Activated gamma-delta T cell (primary cell): ENCODE results near the gene IQGAP2.
"Not testable (repeated sequence)": the region's sequence is repeated elsewhere in the genome, so short reads cannot be mapped to it uniquely, and the experiment has no call there.

Source experiments
- DNase-seq: peaks from one replicate; lab custom pipeline; 2025; lab: John Stamatoyannopoulos, UW

Gene IQGAP2

DNA sequence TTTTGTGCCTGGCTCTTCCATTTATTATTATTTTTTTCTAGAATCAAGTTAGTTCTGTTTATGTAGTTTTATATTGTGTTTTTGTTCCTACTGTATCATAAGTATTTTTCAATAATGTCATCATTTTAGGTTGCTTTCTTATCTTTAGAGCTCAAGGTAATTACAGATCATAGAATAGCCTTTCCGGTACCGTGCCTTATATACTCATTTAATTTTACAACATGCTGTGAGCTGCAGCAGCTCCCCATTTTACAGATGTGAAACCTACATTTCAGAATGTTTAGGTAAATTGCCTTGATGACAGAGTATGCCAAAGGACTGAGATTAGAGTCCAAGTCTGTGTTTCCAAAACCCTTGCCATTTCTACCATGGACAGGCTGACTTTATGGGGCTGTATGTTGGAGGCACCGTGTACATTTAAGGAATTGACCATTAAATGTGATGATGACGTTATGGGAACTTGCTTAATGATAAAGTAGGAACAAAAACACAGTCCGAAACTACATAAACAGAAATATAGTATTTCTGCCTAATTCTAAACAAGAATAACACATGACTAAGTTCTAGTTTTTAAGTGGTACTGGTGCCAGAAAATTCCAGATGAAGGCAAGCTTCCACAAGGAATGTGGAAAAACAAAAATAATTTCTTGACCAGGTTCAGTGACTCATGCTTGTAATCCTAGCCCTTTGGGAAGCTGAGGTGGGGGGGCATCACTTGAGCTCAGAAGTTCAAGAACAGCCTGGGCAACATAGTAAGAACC is 97.7 kb downstream of the IQGAP2 start:
- no peak for DNase-seq

DNA sequence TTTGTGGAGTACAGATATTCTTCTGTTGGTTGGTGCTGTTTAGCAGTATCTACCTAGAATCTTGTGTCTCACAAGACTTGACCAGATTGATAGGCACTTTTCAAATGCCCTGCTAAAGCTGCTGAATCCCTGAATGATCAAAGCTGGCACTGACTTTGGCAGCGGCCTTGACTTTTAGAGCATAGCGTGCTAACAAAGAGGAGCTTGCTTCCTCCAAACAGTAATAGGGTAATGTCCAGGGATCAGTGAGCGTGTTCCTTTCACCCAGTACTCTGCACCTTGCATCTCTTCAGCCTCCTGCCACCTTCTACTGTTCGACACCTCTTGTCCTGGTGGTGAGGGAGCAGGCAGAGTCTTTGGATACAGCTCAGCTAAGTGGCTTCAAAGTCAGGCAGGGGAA is 100.8 kb downstream of the IQGAP2 start:
- DNase-seq = no peak

DNA sequence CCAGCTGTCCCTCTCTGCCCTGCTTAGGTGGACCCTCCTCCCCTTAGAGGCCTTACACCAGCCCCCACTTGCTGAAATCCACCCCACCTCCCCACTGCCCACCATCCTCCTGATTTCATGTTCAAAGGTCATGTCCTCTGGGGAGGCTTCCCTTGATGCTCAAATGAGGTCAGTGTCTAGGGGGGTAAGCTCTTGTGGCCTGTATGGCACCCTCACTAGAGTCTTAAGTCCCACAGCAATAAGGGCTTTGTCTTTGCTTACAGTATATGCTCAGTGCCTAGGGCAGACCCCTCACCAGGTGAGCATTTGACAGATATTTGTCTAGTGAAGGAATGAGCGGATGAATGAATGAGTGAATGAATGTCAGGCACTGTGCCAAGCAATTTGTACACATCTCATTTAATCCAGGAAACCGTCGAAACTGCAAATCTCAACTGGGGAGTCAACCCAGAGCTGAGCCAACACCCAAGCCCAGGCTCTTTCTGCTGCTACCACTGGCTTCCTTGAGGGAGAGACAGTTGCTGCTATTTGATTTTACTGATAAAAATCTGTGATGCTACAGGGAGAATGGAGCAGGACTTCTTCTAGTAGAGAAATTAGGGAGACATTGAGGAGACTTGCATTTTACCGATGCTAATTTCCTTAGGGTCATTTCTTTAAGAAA is 101.9 kb downstream of the IQGAP2 start:
- no peak for DNase-seq

DNA sequence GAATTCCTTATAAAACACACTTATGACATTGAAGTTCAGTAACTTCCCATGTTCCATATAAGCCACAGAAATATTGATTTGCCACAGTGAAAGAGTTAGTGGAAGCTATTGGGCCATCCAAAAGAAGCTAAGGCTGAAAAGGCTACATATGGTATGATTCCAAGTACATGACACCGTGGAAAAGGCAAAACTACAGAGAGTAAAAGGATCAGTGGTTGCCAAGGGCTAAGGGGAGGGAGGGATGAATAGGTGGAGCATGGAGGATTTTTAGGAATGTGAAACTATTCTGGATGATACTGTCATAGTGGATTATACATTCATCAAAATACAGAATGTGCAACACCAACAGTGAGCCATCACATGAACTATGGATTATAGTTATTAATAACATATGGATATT is 110.4 kb downstream of the IQGAP2 start:
- DNase-seq = no peak

DNA sequence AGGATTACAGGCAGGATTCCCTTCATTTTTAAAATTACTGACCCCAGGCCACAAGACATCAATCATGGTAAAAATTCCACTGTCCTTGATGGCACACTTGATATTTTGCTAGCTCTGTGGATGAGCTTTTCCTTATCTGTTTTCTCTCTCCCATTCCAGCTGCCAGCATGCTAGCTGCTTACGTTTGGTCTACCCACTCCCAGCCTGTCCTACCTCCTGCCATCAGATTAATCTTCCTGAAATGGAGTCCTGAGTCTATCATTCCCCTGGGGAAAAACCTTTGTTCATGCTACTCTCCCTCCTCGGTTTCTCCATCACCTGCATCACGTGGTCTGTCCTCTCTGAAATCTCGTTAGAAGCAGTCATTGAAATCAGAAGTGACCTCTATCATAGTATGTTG is 111.2 kb downstream of the IQGAP2 start:
- DNase-seq = no peak

DNA sequence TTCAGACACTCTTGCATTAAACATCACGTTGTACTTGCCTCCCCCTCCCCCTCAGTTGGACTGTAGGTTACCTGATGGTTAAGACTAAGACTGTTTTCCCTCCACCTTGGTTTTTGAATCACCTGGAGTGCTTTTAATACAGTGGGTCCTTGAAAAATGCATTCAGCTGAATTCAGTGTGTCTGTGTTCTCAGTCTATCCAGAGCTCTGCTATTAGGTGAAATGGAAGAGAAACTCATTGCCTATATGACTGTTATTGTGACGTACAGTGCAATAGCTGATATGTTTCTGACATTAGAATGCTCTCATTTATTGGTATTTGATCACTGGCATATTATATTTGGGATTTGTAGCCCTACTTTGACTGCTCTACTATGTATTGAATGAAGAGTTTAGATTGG is 111.6 kb downstream of the IQGAP2 start:
- no peak for DNase-seq

DNA sequence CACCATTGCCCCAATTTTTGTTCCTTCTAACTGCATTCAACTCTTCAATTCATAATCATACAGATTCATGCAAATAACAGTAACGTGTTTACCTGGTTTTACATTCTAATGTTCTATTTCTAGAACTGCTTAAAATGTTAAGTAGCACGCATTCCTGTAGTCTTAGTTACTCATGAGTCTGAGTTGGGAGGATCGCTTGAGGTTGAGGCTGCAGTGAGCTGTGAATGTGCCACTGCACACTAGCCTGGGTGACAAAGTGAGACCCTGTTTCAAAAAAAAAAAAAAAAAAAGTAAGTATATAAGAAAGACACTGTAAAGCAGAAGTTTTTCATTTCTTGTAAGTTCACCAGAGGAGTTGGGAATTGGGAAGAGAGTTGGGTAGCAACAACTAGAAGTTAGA is 114.2 kb downstream of the IQGAP2 start:
- no peak for DNase-seq

DNA sequence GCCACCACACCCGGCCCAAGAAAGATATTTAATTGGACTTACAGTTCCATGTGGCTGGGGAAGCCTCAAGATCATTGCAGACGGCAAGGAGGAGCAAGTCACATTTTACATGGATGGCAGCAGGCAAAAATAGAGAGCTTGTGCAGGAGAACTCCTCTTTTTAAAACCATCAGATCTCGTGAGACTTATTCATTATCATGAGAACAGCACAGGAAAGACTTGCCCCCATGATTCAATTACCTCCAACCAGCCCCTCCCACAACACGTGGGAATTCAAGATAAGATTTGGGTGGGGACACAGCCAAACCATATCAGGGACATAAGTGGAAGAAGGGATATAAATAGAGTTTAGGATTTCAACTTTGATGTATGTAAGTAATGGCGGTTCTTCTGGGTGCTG is 115.2 kb downstream of the IQGAP2 start:
- DNase-seq = not testable (repeated sequence)

DNA sequence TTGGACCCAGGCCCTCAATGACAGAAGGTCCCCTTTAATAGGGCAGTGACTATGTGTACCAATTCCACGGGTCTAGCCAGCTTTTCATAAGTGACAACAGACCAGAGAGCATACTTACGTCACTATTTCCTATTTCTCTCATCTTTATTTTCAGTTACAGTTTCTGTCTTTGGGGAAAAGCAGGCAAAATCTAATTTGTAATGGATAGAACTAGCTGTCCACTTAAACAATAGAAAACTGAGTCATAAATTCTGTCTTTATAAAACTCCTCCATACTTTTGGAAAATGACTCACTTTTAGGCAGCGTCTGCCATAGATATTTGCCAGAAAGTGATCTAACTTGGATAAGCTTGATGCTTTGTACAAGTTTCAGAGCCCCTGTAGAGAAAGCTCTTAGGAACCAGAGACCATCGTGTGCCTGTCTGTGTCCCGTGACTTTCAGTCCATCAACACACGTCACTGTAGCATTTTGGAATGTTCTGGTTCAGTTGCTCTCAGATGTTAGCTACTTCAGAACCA is 118.2 kb downstream of the IQGAP2 start:
- DNase-seq = no peak

DNA sequence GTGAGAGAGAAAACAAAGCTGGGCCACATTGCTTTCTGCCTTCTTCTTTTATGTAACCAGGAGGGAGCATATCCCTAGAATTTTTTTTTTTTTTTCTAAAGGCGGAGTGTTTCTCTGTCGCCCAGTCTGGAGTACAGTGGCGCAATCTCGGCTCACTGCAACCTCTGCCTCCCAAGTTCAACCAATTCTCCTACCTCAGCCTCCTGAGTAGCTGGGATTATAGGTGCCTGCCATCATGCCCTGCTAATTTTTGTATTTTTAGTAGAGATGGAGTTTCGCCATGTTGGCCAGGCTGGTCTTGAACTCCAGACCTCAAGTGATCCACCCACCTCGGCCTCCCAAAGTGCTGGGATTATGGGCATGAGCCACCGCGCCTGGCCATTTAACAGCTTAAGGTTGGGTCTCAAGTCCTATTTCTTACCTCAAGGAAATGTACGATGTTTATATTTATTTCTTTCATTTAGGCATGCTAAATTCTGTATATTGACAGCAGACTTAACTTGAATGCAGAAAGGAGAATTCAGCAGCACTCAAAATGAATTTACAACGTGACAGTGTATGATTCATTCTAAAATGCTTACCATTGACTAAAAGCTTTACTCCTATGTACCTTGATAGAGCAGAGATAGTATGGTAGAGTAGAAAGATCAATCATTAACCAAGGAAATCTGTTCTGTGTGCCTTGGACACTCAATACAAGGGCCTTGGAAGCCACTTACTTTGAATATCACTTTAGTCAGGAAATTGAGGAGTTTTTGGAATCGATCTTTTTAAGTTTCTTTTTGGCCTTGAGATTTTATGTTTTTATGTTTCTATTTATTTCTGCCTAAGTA is 119.2 kb downstream of the IQGAP2 start:
- no peak for DNase-seq

DNA sequence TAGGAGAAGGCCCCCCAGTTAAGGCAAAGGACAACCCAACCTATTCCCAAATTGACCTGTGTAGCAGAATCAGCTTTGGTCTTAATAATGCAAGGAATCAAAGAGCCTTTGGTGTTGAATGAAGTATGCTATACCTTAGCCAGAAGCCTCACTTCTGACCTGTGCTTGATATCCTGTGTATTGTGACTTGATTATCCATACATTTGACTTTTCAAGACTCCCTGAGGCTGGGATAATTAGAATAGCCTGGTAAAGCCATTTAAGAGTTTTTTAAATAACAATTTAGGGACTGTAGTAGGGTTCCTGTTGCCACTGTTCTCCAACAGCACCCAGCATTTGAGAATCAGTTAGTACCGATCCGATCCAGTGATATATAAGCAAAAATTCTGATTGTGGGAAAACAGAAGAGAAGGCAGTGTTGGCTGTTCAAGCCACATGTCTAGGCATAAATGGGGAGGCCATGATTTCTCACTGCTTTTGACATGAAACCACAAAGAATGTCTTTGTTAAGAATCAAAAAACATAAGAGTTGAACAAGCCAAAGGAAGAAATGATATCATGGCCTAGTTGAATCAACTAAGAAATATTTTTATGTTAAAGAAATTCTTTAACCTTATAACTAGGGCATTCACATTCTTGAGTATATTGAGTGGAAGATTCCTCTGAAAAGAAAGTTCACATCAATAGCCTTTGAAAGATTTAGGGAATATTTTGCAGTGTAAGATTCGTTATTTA is 121.2 kb downstream of the IQGAP2 start:
- DNase-seq = no peak

DNA sequence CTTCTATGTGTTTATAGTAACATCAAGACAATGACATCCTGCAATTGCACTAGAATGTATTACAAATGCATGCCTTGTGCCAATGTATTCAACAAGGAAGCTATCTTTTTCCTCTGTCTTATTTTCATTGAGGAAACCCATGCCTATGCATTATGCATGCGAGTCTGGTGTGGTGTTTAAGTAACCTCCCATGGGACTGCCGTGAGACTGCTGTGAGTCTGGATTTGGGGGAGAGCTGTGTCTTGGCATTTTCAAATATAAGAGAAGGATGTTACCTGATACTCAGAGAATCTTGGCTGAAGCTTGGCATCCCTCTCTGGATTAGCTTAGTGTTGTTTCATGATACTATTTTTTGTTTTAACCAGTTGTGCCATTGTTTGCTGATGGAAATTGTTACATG is 121.8 kb downstream of the IQGAP2 start:
- DNase-seq = no peak

DNA sequence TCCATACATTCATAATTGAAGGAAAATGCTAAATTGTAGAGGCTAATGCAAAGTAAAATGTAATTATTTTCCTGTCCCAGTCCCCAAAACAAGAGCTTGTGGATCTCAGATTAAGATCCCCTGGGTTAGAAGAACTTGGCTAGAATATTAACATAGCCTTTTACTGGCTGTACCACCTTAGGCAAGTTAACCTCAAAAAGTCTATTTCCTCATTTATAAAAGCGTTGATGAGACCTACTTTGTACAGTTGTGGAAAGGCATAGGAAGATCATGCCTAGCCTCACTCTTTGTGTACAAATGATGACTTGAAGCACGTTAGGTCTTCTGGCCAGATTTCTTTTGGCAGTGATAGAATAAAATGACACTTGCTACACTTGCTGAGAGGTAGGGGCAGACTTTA is 122.9 kb downstream of the IQGAP2 start:
- DNase-seq = no peak

DNA sequence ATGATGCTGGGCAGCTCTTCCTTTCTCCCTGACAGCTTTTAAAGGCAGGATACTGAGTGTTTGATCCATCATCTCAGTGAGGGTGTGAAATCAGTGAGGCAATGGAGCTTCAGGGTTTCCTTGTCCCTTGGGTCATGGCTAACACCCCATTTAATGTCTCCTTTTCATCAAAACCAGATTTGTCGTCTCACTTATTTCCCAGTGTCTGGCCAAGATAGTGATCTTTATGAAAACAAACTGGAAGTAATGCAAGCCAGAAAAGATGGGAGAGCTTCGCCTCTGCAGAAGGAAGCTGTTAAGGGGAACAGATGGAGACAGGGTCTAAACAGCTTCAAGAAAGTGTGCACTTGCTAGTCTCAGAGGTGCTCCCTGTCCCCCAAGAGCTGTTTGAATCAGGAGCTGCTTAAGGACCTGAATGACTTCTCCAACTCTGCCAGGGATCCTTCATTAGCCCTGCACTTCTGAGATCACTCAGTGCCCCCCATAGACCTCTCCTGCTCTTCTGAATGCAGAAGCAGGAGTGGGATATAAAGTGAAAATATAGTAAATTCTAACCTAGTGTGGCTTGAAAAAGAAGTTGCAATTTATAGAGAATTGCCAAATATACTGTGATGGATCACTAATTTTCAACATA is 124.0 kb downstream of the IQGAP2 start:
- DNase-seq = no peak

DNA sequence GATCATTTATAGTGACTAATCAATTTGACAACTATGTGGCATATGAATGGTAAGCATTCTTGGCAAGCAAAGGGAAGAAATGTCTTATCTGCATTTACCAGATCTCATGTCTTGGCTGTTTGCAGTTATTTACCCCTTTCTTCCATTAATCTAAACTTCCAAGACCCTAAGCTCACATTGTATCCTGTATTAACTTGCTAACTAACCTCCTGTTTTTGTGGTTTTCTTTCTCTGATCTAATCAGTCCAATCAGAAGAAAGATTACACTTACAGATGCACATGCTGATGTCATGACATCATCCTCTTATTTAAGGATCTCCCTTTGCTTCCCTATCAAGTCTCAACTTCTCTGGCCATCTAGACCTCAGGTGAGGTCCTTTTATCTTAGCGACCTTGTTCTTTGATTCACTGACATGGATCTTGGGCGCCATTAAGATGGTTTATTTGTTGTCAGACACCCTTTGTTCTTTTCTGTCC is 124.6 kb downstream of the IQGAP2 start:
- DNase-seq = no peak

DNA sequence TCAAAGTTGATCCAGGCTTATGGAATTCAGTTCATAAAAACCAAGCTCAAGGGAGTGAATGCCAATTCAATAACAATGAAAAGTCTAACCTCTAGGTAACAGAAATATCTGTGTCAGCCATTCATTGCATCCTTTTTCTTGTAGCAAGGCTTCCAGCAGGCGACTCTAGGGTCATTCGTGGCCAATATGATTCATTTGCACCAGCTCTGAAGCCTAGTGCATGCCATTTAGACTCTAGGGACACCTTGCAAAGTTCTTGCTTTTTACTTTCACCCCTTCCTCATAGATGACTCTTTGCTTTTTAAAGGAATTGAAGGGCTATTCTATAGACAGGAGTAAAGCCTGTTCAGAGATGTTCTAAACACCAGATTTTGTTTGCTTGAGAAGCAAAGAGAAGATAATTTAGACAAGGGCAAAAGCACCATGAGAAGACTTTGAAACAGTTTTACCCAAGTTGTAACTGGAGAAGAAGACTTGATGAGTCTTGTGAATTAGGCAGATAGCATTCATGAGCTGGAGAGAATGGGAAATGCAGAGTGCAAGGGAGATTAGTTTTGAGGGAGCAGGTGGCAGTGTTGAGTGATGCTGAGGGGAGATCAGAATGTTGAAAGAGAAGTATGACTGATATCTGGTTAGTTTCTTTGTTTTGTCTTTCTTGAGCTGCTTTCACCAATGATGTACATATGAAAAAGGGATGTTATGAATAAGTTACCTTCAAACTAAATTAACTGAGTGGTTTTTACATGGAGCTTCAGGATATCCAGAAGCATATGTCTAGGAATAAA is 125.7 kb downstream of the IQGAP2 start:
- DNase-seq = no peak

DNA sequence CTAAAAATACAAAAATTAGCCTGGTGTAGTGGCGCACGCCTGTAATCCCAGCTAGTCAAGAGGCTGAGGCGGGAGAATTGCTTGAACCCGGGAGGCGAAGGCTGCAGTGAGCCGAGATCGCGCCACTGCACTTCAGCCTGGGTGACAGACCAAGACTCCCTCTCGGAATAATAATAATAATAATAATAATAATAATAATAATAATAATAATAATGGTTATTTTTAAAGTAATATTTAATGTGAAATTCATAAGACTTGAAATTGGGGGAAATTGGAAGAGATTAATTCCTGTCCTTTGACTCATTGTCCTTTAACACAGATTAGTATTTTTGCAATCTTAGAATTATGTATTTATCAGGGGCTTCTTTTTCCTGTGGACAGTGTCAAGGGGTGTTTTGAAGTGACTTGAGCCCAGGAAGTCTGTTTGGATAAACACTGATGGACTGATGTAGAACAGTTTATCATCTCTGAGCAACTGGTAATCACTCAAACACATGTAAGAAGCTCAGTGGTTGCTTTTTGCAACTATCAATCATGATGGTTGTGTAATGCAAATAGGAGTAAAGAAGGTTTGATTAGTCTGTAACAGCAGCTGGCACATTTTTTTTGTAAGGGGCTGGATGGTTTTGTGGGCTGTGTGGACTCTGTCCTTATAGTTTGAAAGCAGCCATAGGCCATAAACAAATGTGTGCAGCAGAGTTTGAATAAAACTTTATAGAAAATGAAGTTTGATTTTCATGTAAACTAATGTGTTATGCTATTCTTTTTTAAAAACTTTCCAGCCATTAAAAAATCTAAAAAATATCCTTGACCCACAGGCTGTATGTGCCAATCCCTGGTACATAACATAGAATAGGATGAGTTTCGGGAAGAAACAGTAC is 126.6 kb downstream of the IQGAP2 start:
- no peak for DNase-seq

DNA sequence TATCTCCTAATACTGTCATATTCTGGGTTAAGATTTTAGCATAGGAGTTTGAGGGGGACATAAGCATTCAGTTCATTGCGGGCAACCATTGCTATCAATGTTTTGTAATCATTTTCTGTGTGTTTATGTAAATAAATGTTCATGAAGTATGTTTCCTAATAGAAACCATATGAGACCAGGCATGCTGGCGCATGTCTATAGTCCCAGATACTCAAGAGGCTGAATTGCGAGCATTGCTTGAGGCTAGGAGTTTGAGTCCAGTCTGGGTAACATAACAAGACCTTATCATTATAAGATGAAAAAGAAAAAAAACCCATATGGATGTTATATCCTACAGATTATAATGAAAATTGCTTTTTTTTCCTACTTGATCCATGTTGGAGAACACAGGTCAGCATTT is 129.0 kb downstream of the IQGAP2 start:
- DNase-seq = no peak

DNA sequence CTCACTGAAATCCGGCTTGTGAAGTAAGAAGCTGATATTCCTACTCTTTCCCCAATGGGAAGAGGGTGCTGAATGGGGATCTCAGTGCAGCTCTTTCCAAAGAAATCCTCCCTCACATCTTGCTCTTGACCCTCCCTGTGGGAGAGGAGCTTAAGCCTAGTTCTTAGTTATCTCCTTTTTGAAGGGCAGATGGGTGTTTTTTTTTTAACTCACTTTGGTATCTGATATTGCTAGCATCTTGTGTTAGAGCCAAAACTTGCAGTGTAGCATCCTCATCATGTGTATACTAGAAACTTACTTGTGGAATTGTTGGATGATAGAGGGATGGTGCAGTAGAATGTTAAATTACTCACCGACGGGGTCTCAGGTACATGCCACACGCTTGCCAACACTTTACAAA is 129.9 kb downstream of the IQGAP2 start:
- DNase-seq = no peak

DNA sequence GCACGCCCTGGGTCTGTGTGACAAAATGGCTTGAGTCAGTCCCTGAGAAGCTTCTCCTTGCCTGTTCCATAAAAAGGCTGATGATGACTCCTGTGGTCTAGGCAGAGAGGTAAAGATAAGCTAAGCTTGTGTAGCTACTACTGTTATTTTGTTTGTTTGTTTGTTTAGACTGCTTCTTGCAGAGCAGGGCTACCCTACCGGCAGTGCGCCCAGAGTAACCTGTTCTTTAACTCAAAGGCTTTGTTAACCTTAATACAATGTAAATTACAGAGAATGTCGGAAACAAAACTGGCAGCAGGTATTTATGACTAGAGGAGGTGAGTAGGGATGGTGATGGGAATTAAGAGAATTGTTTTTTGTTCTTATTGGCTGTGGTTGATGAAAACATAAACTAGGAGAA is 132.5 kb downstream of the IQGAP2 start:
- DNase-seq = no peak
